Nephron progenitor cell (in vitro differentiated cells): ENCODE data around the gene RABGAP1.

ENCODE experiments used
- DNase-seq: peaks from one replicate; pipeline ENCODE4 v3.0.0; 2021
- H3K27ac Mint-ChIP-seq: 2 replicates; pipeline ENCODE4 v1.8.0; 2021; ENCODE audit warnings: mild to moderate bottlenecking, moderate library complexity, mixed read lengths
- H3K27me3 Mint-ChIP-seq: 2 replicates; pipeline ENCODE4 v1.8.0; 2021; ENCODE audit warnings: mild to moderate bottlenecking, low read depth, mixed read lengths; ENCODE audit not compliant: poor library complexity
- H3K36me3 Mint-ChIP-seq: 2 replicates; pipeline ENCODE4 v1.8.0; 2021; ENCODE audit warnings: low read depth, mixed read lengths
- H3K4me1 Mint-ChIP-seq: 2 replicates; pipeline ENCODE4 v1.8.0; 2021; ENCODE audit warnings: mixed read lengths
- H3K4me3 Mint-ChIP-seq: 2 replicates; pipeline ENCODE4 v1.8.0; 2021; ENCODE audit warnings: mild to moderate bottlenecking, moderate library complexity, mixed read lengths
- H3K9me3 Mint-ChIP-seq: 2 replicates; pipeline ENCODE4 v1.8.0; 2021; ENCODE audit warnings: mild to moderate bottlenecking, moderate library complexity, mixed read lengths
- CTCF ChIP-seq: fragments of 200-600 bp; sonication (generic); IDR thresholded peaks from 2 replicates; pipeline ENCODE4 v1.5.0; 2021; ENCODE audit warnings: antibody characterized with exemption

The RABGAP1 gene

DNA sequence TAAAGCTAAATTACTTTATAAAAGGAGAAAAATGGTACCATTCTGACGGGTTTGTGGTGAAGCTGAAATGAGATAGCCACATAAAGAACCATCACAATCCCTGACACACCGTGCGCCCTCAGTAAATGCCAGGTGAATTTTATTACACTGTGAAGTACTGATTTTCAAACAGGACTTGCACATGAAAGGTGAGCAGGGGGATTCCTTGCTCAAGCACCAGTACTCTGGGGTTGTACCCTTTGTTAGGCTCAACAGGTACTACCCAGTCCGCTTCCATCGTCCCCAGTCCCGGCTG lies 419 bp upstream of the RABGAP1 start:
- Mint-ChIP-seq H3K27me3 (no peaks in the 10 kb centered on the region), H3K36me3 (peaks cover 44% of the 10 kb centered on the region), H3K4me3 (peak overlapping the region; percentile 97), H3K4me1 (peaks cover 21% of the 10 kb centered on the region), H3K27ac (peak overlapping the region; percentile 90), H3K9me3 (no peaks in the 10 kb centered on the region)
- TF ChIP-seq CTCF: no peak
- no peak for DNase-seq

DNA sequence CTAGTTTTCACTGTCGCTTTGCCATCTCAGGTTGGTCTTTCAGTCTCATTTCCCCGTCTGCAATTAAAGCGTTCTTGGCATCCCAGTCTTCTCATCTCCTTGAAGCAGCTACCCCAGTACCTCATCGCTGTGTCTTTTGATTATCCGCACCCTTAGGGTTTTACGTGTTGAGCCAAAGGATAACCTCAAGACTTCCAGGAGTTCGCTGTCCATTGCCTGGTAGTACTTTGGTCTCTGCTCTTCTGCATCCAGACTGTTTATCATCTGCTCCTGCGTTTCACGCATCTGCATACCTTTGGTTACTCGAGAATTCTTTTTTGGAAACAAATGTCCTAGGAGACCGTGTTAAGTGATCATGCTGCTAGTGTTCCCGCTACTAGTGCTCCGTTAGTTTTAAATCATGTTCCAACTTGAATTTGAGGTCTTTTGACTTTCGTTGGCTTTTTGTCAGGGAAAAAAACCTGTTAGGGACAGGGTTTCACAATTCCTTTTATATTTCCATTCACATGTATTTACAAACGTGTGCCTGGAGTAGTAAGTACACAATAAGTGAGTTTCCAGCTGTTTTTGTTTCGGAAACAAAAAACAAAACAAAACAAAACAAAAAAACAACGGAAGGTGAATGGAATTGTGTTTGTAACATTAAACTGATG lies 888 bp downstream of the RABGAP1 start:
- H3K36me3 Mint-ChIP-seq: peaks cover 39% of the 10 kb centered on the region
- peak overlapping the region; percentile 97 for H3K4me3 Mint-ChIP-seq
- peak overlapping the region; percentile 91 for H3K27ac Mint-ChIP-seq
- H3K4me1 Mint-ChIP-seq: peaks cover 21% of the 10 kb centered on the region
- H3K27me3 Mint-ChIP-seq: no peaks in the 10 kb centered on the region
- no peak for DNase-seq
- no peak for TF ChIP-seq CTCF
- no peaks in the 10 kb centered on the region for H3K9me3 Mint-ChIP-seq

DNA sequence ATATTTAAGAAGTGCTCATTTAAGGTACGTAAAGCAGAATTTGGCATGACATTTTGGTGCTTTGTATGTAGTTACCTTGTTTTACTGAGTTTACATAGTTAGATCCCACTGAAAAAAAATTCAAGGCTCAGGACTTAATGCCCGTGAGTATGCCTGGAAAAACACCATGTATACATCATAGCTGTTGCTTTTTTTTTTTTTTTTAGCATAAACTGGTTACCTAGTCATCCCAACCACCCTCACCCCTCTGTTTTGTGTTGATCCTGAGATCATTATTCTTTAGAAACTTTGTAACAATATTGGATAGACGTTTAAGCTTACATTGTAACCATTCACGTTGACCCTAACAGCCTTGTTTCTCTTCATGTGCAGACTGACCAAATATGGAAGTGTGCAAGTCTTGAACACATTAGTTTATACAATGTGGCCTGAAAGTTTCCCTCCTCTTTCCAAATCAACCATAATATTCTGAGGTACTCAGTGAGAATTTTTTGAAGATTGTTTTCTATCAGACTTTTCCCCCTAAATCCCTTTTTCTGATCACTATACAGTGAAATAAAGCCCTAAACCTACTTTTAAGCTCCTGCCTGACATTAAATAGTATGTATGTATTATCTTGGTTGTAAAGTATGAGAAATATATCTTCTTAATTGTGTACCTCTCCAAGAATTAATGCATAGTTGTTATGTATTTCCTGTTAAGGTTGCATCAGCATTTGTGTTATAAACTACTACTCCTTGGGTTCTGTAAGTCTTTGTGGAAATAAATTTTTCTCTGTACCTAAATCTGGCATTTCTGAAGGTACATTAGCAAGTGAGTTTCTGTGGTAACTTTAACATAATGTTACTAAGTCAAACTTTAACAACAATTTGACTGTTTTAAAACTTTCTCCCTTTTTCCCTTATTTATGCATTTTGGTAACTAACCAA lies 4.4 kb downstream of the RABGAP1 start:
- Mint-ChIP-seq H3K36me3 (peaks cover 17% of the 10 kb centered on the region), H3K27me3 (no peaks in the 10 kb centered on the region), H3K4me1 (peaks cover 16% of the 10 kb centered on the region), H3K27ac (no peak overlapping the region), H3K4me3 (no peak overlapping the region), H3K9me3 (no peaks in the 10 kb centered on the region)
- DNase-seq: no peak
- no peak for TF ChIP-seq CTCF

GRCh38 chr9:122946461-122947005 lies 5.7 kb downstream of the RABGAP1 start:
- Mint-ChIP-seq H3K9me3 (no peaks in the 10 kb centered on the region), H3K27ac (no peak overlapping the region), H3K27me3 (no peaks in the 10 kb centered on the region), H3K4me1 (peaks cover 9% of the 10 kb centered on the region), H3K4me3 (no peak overlapping the region), H3K36me3 (peaks cover 20% of the 10 kb centered on the region)
- no peak for TF ChIP-seq CTCF
- no peak for DNase-seq

GRCh38 chr9:122948313-122948712 lies 7.5 kb downstream of the RABGAP1 start:
- H3K9me3 Mint-ChIP-seq: no peaks in the 10 kb centered on the region
- no peak for DNase-seq
- H3K36me3 Mint-ChIP-seq: peaks cover 19% of the 10 kb centered on the region
- no peaks in the 10 kb centered on the region for H3K4me1 Mint-ChIP-seq
- H3K4me3 Mint-ChIP-seq: no peak overlapping the region
- no peak overlapping the region for H3K27ac Mint-ChIP-seq
- TF ChIP-seq CTCF: no peak
- no peaks in the 10 kb centered on the region for H3K27me3 Mint-ChIP-seq
